PC-3 (cell line): ENCODE results near the gene DDX21. TPM values are rescaled to one million over a fixed set of nuclear protein-coding genes. Genes with fewer than 3 reads are reported as not detected.
"Not testable (repeated sequence)": the region's sequence is repeated elsewhere in the genome, so short reads cannot be mapped to it uniquely, and the experiment has no call there.

Source experiments
- ATAC-seq: fragments of 200-7000 bp; cut with Tn5 transposase; 2 replicates; pipeline ENCODE4 v1.9.1; 2020; ENCODE audit warnings: mild to moderate bottlenecking, moderate library complexity
- BruUV-seq: library from RNA; stranded (reverse); fragments of 400-500 nt; replicated peaks from 2 replicates; lab custom pipeline; 2021; lab: Mats Ljungman, UMichigan
- CTCF ChIA-PET: fragments of 300-600 bp; sonication (Branson Sonifier 250); formaldehyde crosslinking; loops from one replicate; lab custom pipeline; 2022; ENCODE audit warnings: antibody characterized with exemption; lab: Charles Lee
- POLR2A ChIA-PET: fragments of 300-600 bp; sonication (Branson Sonifier 250); formaldehyde crosslinking; loops from one replicate; lab custom pipeline; 2022; ENCODE audit warnings: antibody characterized with exemption; ENCODE audit not compliant: unreplicated experiment; lab: Charles Lee
- DNase-seq: peaks from one replicate; pipeline ENCODE4 v3.0.0-alpha.2; 2015
- H2AFZ ChIP-seq: fragments of 300-600 bp; sonication (generic); 2 replicates; pipeline ENCODE4 v1.6.0; 2016; ENCODE audit warnings: antibody characterized with exemption, low read length
- H3F3A ChIP-seq: fragments of 300-600 bp; sonication (generic); one replicate; pipeline ENCODE4 v1.6.0; 2017; ENCODE audit warnings: antibody characterized with exemption, low read length, control low read depth, mild to moderate bottlenecking; ENCODE audit not compliant: unreplicated experiment
- H3K27ac ChIP-seq: fragments of 300-600 bp; sonication (generic); 2 replicates; pipeline ENCODE4 v1.5.1; 2016; ENCODE audit warnings: mild to moderate bottlenecking, low read length
- H3K27me3 ChIP-seq: fragments of 300-600 bp; sonication (generic); 2 replicates; pipeline ENCODE4 v1.6.1; 2016; ENCODE audit warnings: low read length, mixed read lengths
- H3K36me3 ChIP-seq: fragments of 300-600 bp; sonication (generic); 2 replicates; pipeline ENCODE4 v1.6.1; 2016; ENCODE audit warnings: low read depth, mixed run types, low read length, mixed read lengths
- H3K4me1 ChIP-seq: fragments of 300-600 bp; sonication (generic); 2 replicates; pipeline ENCODE4 v1.5.1; 2016; ENCODE audit warnings: low read length; ENCODE audit not compliant: insufficient read depth
- H3K4me2 ChIP-seq: fragments of 300-600 bp; sonication (generic); 2 replicates; pipeline ENCODE4 v1.6.0; 2016; ENCODE audit warnings: low read length
- H3K4me3 ChIP-seq: fragments of 300-600 bp; sonication (generic); 2 replicates; pipeline ENCODE4 v1.5.1; 2016; ENCODE audit warnings: mild to moderate bottlenecking, low read length, mixed read lengths
- H3K79me2 ChIP-seq: fragments of 300-600 bp; sonication (generic); 2 replicates; pipeline ENCODE4 v1.6.1; 2017; ENCODE audit warnings: low read length, mixed read lengths
- H3K9ac ChIP-seq: fragments of 300-600 bp; sonication (generic); 2 replicates; pipeline ENCODE4 v1.6.0; 2016; ENCODE audit warnings: mild to moderate bottlenecking, low read length
- H3K9me2 ChIP-seq: fragments of 300-600 bp; sonication (generic); replicated peaks from 2 replicates; pipeline ENCODE4 v1.6.1; 2016; ENCODE audit warnings: mixed run types, low read length, mixed read lengths
- H3K9me3 ChIP-seq: fragments of 300-600 bp; sonication (generic); 2 replicates; pipeline ENCODE4 v1.6.1; 2016; ENCODE audit warnings: low read length, mixed read lengths
- H4K20me1 ChIP-seq: fragments of 300-600 bp; sonication (generic); 2 replicates; pipeline ENCODE4 v1.6.1; 2016; ENCODE audit warnings: low read length, mixed read lengths
- CTCF ChIP-seq: fragments of 300-600 bp; sonication (generic); conservative IDR thresholded peaks from 2 replicates; pipeline ENCODE4 v1.5.1; 2017; ENCODE audit warnings: antibody characterized with exemption, low read depth, mild to moderate bottlenecking, low read length
- EZH2 ChIP-seq: fragments of 300-600 bp; sonication (generic); IDR thresholded peaks from one replicate; pipeline ENCODE4 v1.6.1; 2017; ENCODE audit warnings: antibody characterized with exemption, mild to moderate bottlenecking, low read length; ENCODE audit not compliant: unreplicated experiment
- EZH2phosphoT487 ChIP-seq: fragments of 300-600 bp; sonication (generic); IDR thresholded peaks from 2 replicates; pipeline ENCODE4 v1.6.1; 2018; ENCODE audit warnings: mild to moderate bottlenecking, antibody characterized with exemption, low read length, borderline replicate concordance
- intact Hi-C: fragments of 100-400 bp; cut with micrococcal nuclease; formaldehyde crosslinking; loops from 2 replicates; pipeline ENCODE4 v1.9.0; 2023
- total RNA-seq: library from RNA; depleted of rRNA; stranded (reverse); fragments of >200 nt; gene quantifications from 2 replicates; pipeline ENCODE4 v1.2.3, GENCODE V29; 2014

DDX21 gene
- total RNA-seq, 1 experiment from 2014 or later = 169 TPM

GRCh38 chr10:68925489-68925888 is 30.5 kb upstream of the DDX21 start:
- Histone ChIP-seq H3F3A (no peaks in the 10 kb centered on the region), H3K79me2 (no peaks in the 10 kb centered on the region)
- no TSS peak for BruUV-seq

GRCh38 chr10:68929157-68929556 is 26.8 kb upstream of the DDX21 start:
- DNase-seq, intact Hi-C loops, H3K79me2 ChIP-seq, ATAC-seq, H3K9me2 ChIP-seq, H2AFZ ChIP-seq, BruUV-seq, H3K4me2 ChIP-seq, H3K27ac ChIP-seq, H3K27me3 ChIP-seq, H3K9ac ChIP-seq, POLR2A ChIA-PET, H3F3A ChIP-seq, H3K4me1 ChIP-seq, H3K4me3 ChIP-seq, H4K20me1 ChIP-seq, H3K9me3 ChIP-seq, CTCF ChIA-PET: not testable (repeated sequence)
- H3K36me3 ChIP-seq = peaks cover 22% of the 10 kb centered on the region

More at GRCh38 chr10:68925489-68925888, 30.5 kb upstream of the DDX21 start:
- intact Hi-C loops = no loop called here
- no peak overlapping the region for H3K9ac ChIP-seq
- no peak for ATAC-seq
- H3K4me3 ChIP-seq = no peak overlapping the region
- H3K9me2 ChIP-seq = no peaks in the 10 kb centered on the region
- ChIA-PET CTCF (no interaction called here), POLR2A (no interaction called here)
- H3K9me3 ChIP-seq = no peaks in the 10 kb centered on the region
- no peak for TF ChIP-seq EZH2
- TF ChIP-seq CTCF = no peak
- no peak for TF ChIP-seq EZH2phosphoT487
- H4K20me1 ChIP-seq = no peaks in the 10 kb centered on the region
- no peak overlapping the region for H3K4me2 ChIP-seq
- no peaks in the 10 kb centered on the region for H3K27me3 ChIP-seq
- no peaks in the 10 kb centered on the region for H3K4me1 ChIP-seq
- DNase-seq = no peak
- H3K36me3 ChIP-seq = peaks cover 17% of the 10 kb centered on the region; the same call in 1 of the 2 replicates
- H2AFZ ChIP-seq = no peak overlapping the region
- no peak overlapping the region for H3K27ac ChIP-seq

GRCh38 chr10:68929888-68930287 is 26.1 kb upstream of the DDX21 start:
- H3K9me2 ChIP-seq, H3K27ac ChIP-seq, H3K4me3 ChIP-seq, H3F3A ChIP-seq, H3K4me2 ChIP-seq, DNase-seq, CTCF ChIA-PET, H3K79me2 ChIP-seq, POLR2A ChIA-PET, H3K4me1 ChIP-seq, H3K9me3 ChIP-seq, H3K27me3 ChIP-seq, intact Hi-C loops, H2AFZ ChIP-seq, H3K9ac ChIP-seq, BruUV-seq, ATAC-seq, H4K20me1 ChIP-seq: not testable (repeated sequence)
- H3K36me3 ChIP-seq = peaks cover 28% of the 10 kb centered on the region

- H3K79me2 ChIP-seq, POLR2A ChIA-PET, BruUV-seq, CTCF ChIA-PET, H3K9ac ChIP-seq, H3K9me2 ChIP-seq, DNase-seq, H3K4me1 ChIP-seq, H4K20me1 ChIP-seq, H3K27me3 ChIP-seq, H3K4me2 ChIP-seq, H3K9me3 ChIP-seq, H3F3A ChIP-seq, H2AFZ ChIP-seq, H3K27ac ChIP-seq, intact Hi-C loops, ATAC-seq, H3K4me3 ChIP-seq: not testable (repeated sequence)
- peaks cover 33% of the 10 kb centered on the region for H3K36me3 ChIP-seq
Observed at GRCh38 chr10:68932860-68933259, 23.1 kb upstream of the DDX21 start.
